Hepatocyte (in vitro differentiated cells): Measurements from ENCODE around the gene VCL. TPM values are rescaled to one million over a fixed set of nuclear protein-coding genes. Genes with fewer than 3 reads are reported as not detected.
A peak's percentile ranks its signal among the peaks of the same experiment; 100 is the strongest.

Experiments
- DNase-seq: peaks from one replicate; pipeline ENCODE4 v3.0.0-alpha.2; 2016; ENCODE audit warnings: low spot score
- H2AFZ ChIP-seq: fragments of 200-600 bp; sonication (generic); 2 replicates; pipeline ENCODE4 v1.6.0; 2016; ENCODE audit warnings: antibody characterized with exemption, mild to moderate bottlenecking
- H3K27ac ChIP-seq: fragments of 200-600 bp; sonication (generic); 2 replicates; pipeline ENCODE4 v1.5.1; 2016; ENCODE audit warnings: mild to moderate bottlenecking
- H3K27me3 ChIP-seq: fragments of 200-600 bp; sonication (generic); 2 replicates; pipeline ENCODE4 v1.6.1; 2016
- H3K36me3 ChIP-seq: fragments of 200-600 bp; sonication (generic); replicated peaks from 2 replicates; pipeline ENCODE4 v1.5.1; 2016; ENCODE audit warnings: low read depth; ENCODE audit not compliant: insufficient read depth
- H3K4me1 ChIP-seq: fragments of 200-600 bp; sonication (generic); 2 replicates; pipeline ENCODE4 v1.5.1; 2016; ENCODE audit warnings: mild to moderate bottlenecking, moderate library complexity; ENCODE audit not compliant: insufficient read depth
- H3K4me2 ChIP-seq: fragments of 200-600 bp; sonication (generic); 2 replicates; pipeline ENCODE4 v1.6.0; 2016
- H3K4me3 ChIP-seq: fragments of 200-600 bp; sonication (generic); 2 replicates; pipeline ENCODE4 v1.5.1; 2016; ENCODE audit warnings: mild to moderate bottlenecking
- H3K79me2 ChIP-seq: fragments of 200-600 bp; sonication (generic); 2 replicates; pipeline ENCODE4 v1.6.0; 2017; ENCODE audit warnings: mild to moderate bottlenecking
- H3K9me2 ChIP-seq: fragments of 200-600 bp; sonication (generic); replicated peaks from 2 replicates; pipeline ENCODE4 v1.6.0; 2017; ENCODE audit warnings: mild to moderate bottlenecking; ENCODE audit not compliant: insufficient read depth
- H3K9me3 ChIP-seq: fragments of 200-600 bp; sonication (generic); 2 replicates; pipeline ENCODE4 v1.5.1; 2016; ENCODE audit warnings: low read depth, mild to moderate bottlenecking
- H4K20me1 ChIP-seq: fragments of 200-600 bp; sonication (generic); 2 replicates; pipeline ENCODE4 v1.6.0; 2016; ENCODE audit warnings: mild to moderate bottlenecking; ENCODE audit not compliant: insufficient read depth, poor library complexity, severe bottlenecking
- CTCF ChIP-seq: fragments of 200-600 bp; sonication (generic); IDR thresholded peaks from 2 replicates; pipeline ENCODE4 v1.5.1; 2016; ENCODE audit warnings: antibody characterized with exemption, mild to moderate bottlenecking; ENCODE audit not compliant: poor library complexity
- EZH2 ChIP-seq: fragments of 200-600 bp; sonication (generic); IDR thresholded peaks from 2 replicates; pipeline ENCODE4 v1.6.1; 2016; ENCODE audit warnings: antibody characterized with exemption, mild to moderate bottlenecking, borderline replicate concordance
- EZH2phosphoT487 ChIP-seq: fragments of 200-600 bp; sonication (generic); IDR thresholded peaks from one replicate; pipeline ENCODE4 v1.6.1; 2018; ENCODE audit warnings: antibody characterized with exemption, mild to moderate bottlenecking, low read depth, moderate library complexity; ENCODE audit not compliant: unreplicated experiment, severe bottlenecking
- WGBS: methylation state at CpG from one replicate; pipeline ENCODE4 v1.1.6; 2016; ENCODE audit warnings: low lambda C conversion rate; ENCODE audit errors: missing lambda C conversion rate; 5-methylcytosine and 5-hydroxymethylcytosine counted together
- polyA plus RNA-seq: library from polyadenylated mRNA; unstranded; fragments of >200 nt; fragmentation: Nextera tagmentation; extraction: Ambion mirVana; gene quantifications from 2 replicates; pipeline ENCODE4 v1.2.1, GENCODE V29; 2016
- total RNA-seq: library from RNA; depleted of rRNA; stranded (reverse); fragments of >200 nt; gene quantifications from 2 replicates; pipeline ENCODE4 v1.2.3, GENCODE V29; 2014

Gene VCL
- total and polyA plus RNA-seq, 2 experiments from 2014 or later: 60.8 to 93.4 TPM

GRCh38 chr10:74036474-74036873 lies 38.6 kb downstream of the VCL start:
- TF ChIP-seq EZH2 (no peak), EZH2phosphoT487 (no peak), CTCF (no peak)
- H3K79me2 ChIP-seq: peaks cover 38% of the 10 kb centered on the region
- peaks cover 6% of the 10 kb centered on the region for H3K4me1 ChIP-seq
- H4K20me1 ChIP-seq: no peaks in the 10 kb centered on the region
- no peaks in the 10 kb centered on the region for H3K9me2 ChIP-seq
- WGBS: 90% methylated on average over 4 of the region's 4 CpGs
- no peak for DNase-seq
- H3K27ac ChIP-seq: no peak overlapping the region
- H3K36me3 ChIP-seq: no peaks in the 10 kb centered on the region
- H3K27me3 ChIP-seq: no peaks in the 10 kb centered on the region
- no peak overlapping the region for H2AFZ ChIP-seq
- H3K4me2 ChIP-seq: no peak overlapping the region
- no peak overlapping the region for H3K4me3 ChIP-seq
- no peaks in the 10 kb centered on the region for H3K9me3 ChIP-seq

GRCh38 chr10:74039561-74040145 lies 41.7 kb downstream of the VCL start:
- no peaks in the 10 kb centered on the region for H3K36me3 ChIP-seq
- no peaks in the 10 kb centered on the region for H3K27me3 ChIP-seq
- no peaks in the 10 kb centered on the region for H3K4me1 ChIP-seq
- H3K27ac ChIP-seq: peak overlapping the region; percentile 38
- no peak for DNase-seq
- H3K4me3 ChIP-seq: no peak overlapping the region
- H4K20me1 ChIP-seq: no peaks in the 10 kb centered on the region
- H3K9me3 ChIP-seq: no peaks in the 10 kb centered on the region
- no peaks in the 10 kb centered on the region for H3K9me2 ChIP-seq
- H3K79me2 ChIP-seq: peaks cover 49% of the 10 kb centered on the region
- H2AFZ ChIP-seq: no peak overlapping the region
- no peak for TF ChIP-seq EZH2
- no peak for TF ChIP-seq EZH2phosphoT487
- no peak for TF ChIP-seq CTCF
- no peak overlapping the region for H3K4me2 ChIP-seq
- 85% methylated on average over 5 of the region's 5 CpGs for WGBS

DNA sequence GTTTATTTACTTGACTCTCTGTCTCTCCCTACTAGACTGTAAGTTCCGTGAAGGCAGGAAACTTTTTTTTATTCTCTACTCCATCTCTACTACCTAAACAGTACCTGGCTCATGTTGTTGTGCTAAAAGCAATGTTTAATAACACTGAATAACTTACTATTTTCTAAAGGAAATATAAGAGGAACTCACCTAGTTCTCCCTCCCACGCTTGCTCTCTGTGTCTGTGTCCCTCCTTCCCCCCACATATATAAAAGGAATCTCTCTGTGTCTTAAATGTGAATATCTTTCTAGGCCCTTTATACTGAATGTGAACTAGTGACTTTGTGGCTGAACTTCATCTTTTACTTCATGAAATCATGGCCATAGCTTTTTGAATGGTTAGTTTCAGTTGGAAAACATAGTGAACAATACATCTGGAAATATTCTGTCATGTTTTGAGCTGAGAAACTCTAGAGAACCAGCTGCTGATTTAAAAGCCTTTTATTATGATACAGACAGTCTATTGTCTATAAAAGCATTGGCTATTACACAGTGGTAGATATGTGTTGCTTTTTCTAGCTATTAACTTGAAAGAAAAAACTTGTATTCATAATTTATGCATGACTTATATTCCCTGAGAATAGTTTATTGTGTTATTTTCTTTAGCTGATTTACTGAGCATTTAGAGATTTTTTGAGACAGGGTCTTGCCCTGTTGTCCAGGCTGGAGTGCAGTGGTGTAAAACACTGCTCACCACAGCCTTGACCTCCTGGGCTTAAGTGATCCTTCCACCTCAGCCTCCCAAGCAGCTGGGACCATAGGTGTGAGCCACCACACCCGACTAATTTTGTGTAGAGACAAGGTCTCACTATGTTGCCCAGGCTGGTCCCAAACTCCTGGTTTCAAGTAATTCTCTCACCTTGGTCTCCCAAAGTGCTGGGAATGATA lies 42.5 kb downstream of the VCL start:
- 63% methylated on average over 3 of the region's 3 CpGs for WGBS
- Histone ChIP-seq H3K36me3 (no peaks in the 10 kb centered on the region), H3K27ac (peak overlapping the region; percentile 38), H3K4me1 (no peaks in the 10 kb centered on the region), H3K79me2 (peaks cover 50% of the 10 kb centered on the region), H3K27me3 (no peaks in the 10 kb centered on the region), H2AFZ (no peak overlapping the region), H3K9me3 (no peaks in the 10 kb centered on the region), H3K4me2 (no peak overlapping the region), H3K9me2 (no peaks in the 10 kb centered on the region), H3K4me3 (no peak overlapping the region), H4K20me1 (no peaks in the 10 kb centered on the region)
- TF ChIP-seq EZH2 (no peak), CTCF (no peak), EZH2phosphoT487 (no peak)
- DNase-seq: no peak
